OCI-LY1 (cell line): ENCODE measurements around the gene BABAM1.
A peak's percentile ranks its signal among the peaks of the same experiment; 100 is the strongest.

ENCODE experiments used
- H2AFZ ChIP-seq: fragments of 200-600 bp; sonication (generic), shearing (Covaris generic); 2 replicates; pipeline ENCODE4 v1.6.0; 2014; ENCODE audit warnings: antibody characterized with exemption, mild to moderate bottlenecking, low read length
- H3F3A ChIP-seq: fragments of 200-600 bp; sonication (generic), shearing (Covaris generic); 2 replicates; pipeline ENCODE4 v1.6.0; 2014; ENCODE audit warnings: mild to moderate bottlenecking, antibody characterized with exemption, low read length, moderate library complexity; ENCODE audit not compliant: insufficient read depth
- H3K27ac ChIP-seq: fragments of 200-600 bp; sonication (generic); 2 replicates; pipeline ENCODE4 v1.5.1; 2014; ENCODE audit warnings: low read length, mixed run types, mild to moderate bottlenecking, low read depth; ENCODE audit not compliant: poor library complexity, severe bottlenecking
- H3K27me3 ChIP-seq: fragments of 200-600 bp; sonication (generic); 2 replicates; pipeline ENCODE4 v1.6.0; 2014; ENCODE audit warnings: antibody characterized with exemption, mild to moderate bottlenecking, low read length, moderate library complexity; ENCODE audit not compliant: insufficient read depth
- H3K36me3 ChIP-seq: fragments of 200-600 bp; sonication (generic); 2 replicates; pipeline ENCODE4 v1.6.1; 2014; ENCODE audit warnings: mild to moderate bottlenecking, antibody characterized with exemption, low read length, moderate library complexity, mixed read lengths; ENCODE audit not compliant: insufficient read depth
- H3K4me1 ChIP-seq: fragments of 200-600 bp; sonication (generic); 2 replicates; pipeline ENCODE4 v1.5.1; 2014; ENCODE audit warnings: mild to moderate bottlenecking, low read length, moderate library complexity; ENCODE audit not compliant: insufficient read depth, severe bottlenecking
- H3K4me2 ChIP-seq: fragments of 200-600 bp; sonication (generic), shearing (Covaris generic); 2 replicates; pipeline ENCODE4 v1.6.1; 2014; ENCODE audit warnings: low read length
- H3K4me3 ChIP-seq: fragments of 200-600 bp; sonication (generic); 2 replicates; pipeline ENCODE4 v1.5.1; 2014; ENCODE audit warnings: low read length, low read depth, mild to moderate bottlenecking, mixed read lengths; ENCODE audit not compliant: poor library complexity, severe bottlenecking
- H3K79me2 ChIP-seq: fragments of 200-600 bp; shearing (Covaris generic); 2 replicates; pipeline ENCODE4 v1.6.1; 2016; ENCODE audit warnings: mixed run types, low read length, mixed read lengths; ENCODE audit not compliant: insufficient read depth
- H3K9ac ChIP-seq: fragments of 200-600 bp; sonication (generic), shearing (Covaris generic); 2 replicates; pipeline ENCODE4 v1.6.1; 2014; ENCODE audit warnings: mild to moderate bottlenecking, low read length, mixed read lengths
- H3K9me2 ChIP-seq: fragments of 200-600 bp; sonication (generic), shearing (Covaris generic); 2 replicates; pipeline ENCODE4 v1.6.1; 2014; ENCODE audit warnings: low read depth, mild to moderate bottlenecking, low read length, mixed read lengths
- H3K9me3 ChIP-seq: fragments of 200-600 bp; shearing (Covaris generic); 2 replicates; pipeline ENCODE4 v1.6.1; 2014; ENCODE audit warnings: low read length, mixed read lengths
- H4K20me1 ChIP-seq: fragments of 200-600 bp; sonication (generic), shearing (Covaris generic); 2 replicates; pipeline ENCODE4 v1.6.0; 2016; ENCODE audit warnings: mild to moderate bottlenecking, low read length; ENCODE audit not compliant: insufficient read depth
- CTCF ChIP-seq: fragments of 200-600 bp; sonication (generic), shearing (Covaris generic); IDR thresholded peaks from 2 replicates; pipeline ENCODE4 v1.5.1; 2017; ENCODE audit warnings: mild to moderate bottlenecking, antibody characterized with exemption, low read length, moderate library complexity, mixed read lengths
- EZH2 ChIP-seq: fragments of 200-600 bp; sonication (generic), shearing (Covaris generic); IDR thresholded peaks from 2 replicates; pipeline ENCODE4 v1.8.0; 2017; ENCODE audit warnings: borderline replicate concordance, mixed run types, mild to moderate bottlenecking, antibody characterized with exemption, low read length, moderate library complexity, mixed read lengths

Gene BABAM1

DNA sequence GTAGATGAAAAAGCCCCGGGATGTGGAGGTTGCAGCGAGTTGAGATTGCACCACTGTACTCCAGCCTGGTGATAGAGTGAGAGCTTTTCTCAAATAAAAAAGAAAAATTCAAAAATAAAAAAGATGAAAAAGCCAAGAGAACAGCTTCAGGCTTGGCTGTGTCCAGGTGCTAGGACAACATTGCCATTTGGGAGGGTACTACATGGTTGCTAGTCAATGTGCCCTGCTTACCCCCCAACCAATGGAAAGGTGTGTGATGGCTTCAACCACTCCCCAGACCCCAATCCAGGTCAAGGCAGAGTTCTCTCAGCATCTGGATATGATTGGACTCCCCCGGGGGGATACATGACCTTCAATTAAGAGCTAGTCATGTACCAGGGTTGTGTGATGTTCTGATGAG, 12.2 kb downstream of the BABAM1 start:
- no peak overlapping the region for H3K4me3 ChIP-seq
- H3K79me2 ChIP-seq = no peaks in the 10 kb centered on the region
- H3K27ac ChIP-seq = peak overlapping the region; percentile 14
- H2AFZ ChIP-seq = no peak overlapping the region
- no peaks in the 10 kb centered on the region for H4K20me1 ChIP-seq
- H3K27me3 ChIP-seq = no peaks in the 10 kb centered on the region
- no peaks in the 10 kb centered on the region for H3K9me3 ChIP-seq
- TF ChIP-seq EZH2 = no peak
- TF ChIP-seq CTCF = no peak
- peaks cover 16% of the 10 kb centered on the region for H3K4me1 ChIP-seq
- H3F3A ChIP-seq = peaks cover 5% of the 10 kb centered on the region; the same call in 1 of the 2 replicates
- H3K9me2 ChIP-seq = no peaks in the 10 kb centered on the region
- H3K4me2 ChIP-seq = no peak overlapping the region
- H3K36me3 ChIP-seq = peaks cover 50% of the 10 kb centered on the region
- no peak overlapping the region for H3K9ac ChIP-seq

DNA sequence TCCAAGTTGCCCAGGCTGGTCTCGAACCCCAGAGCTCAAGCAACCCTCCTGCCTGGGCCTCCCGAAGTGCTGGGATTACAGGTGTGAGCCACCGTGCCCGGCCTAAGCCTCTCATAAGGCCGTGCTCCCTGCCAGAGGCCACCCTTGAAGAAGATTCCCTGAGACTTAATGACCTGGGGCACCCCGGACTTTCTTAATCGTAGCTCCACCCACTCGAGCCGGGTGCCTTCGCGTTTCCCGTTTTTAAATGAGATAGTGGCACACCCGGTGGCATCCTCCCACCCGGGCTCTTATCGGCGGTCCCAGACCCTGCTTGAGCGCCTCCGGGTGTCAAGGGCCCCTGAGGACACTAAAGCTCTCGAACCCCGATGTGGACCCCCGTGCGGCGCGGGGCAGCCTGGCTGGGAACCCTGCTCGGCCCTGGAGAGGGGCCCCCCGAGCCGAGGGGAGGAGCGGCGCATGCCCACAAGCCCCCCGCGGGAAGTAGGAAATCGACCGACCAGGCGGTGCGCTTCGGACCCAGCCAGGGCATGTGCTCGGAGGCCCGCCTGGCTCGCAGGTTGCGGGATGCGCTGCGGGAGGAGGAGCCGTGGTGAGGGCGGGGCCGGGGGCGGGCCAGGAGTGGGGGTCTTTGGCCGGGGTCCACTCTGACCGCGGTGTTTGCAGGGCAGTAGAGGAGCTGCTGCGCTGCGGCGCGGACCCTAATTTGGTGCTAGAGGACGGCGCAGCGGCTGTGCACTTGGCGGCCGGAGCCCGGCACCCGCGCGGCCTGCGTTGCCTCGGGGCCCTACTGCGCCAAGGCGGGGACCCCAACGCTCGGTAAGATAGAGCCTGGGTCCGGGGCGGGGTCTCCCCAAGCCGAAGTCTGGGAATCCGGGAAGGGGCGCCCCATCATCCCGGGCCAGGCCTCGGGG, 14.4 kb downstream of the BABAM1 start, which contains the start of gene ANKLE1:
Gene ANKLE1 (plus strand): TSS at position 511 of the 914 bp plus-strand sequence. CDS start 20 bp downstream, at position 531.
- H3F3A ChIP-seq = peaks cover 5% of the 10 kb centered on the region; the same call in 1 of the 2 replicates
- peaks cover 16% of the 10 kb centered on the region for H3K4me1 ChIP-seq
- peak within 1 kb of the TSS; percentile 77 for H3K4me2 ChIP-seq
- no peaks in the 10 kb centered on the region for H4K20me1 ChIP-seq
- H3K27me3 ChIP-seq = no peaks in the 10 kb centered on the region
- TF ChIP-seq EZH2 (no peak), CTCF (no peak)
- no peaks in the 10 kb centered on the region for H3K9me3 ChIP-seq
- peak within 1 kb of the TSS; percentile 75 for H3K4me3 ChIP-seq
- H3K9ac ChIP-seq = peak within 1 kb of the TSS; percentile 85
- peaks cover 54% of the 10 kb centered on the region for H3K36me3 ChIP-seq
- H3K27ac ChIP-seq = peak within 1 kb of the TSS; percentile 79
- H3K9me2 ChIP-seq = no peaks in the 10 kb centered on the region
- no peaks in the 10 kb centered on the region for H3K79me2 ChIP-seq
- no peak within 1 kb of the TSS for H2AFZ ChIP-seq

DNA sequence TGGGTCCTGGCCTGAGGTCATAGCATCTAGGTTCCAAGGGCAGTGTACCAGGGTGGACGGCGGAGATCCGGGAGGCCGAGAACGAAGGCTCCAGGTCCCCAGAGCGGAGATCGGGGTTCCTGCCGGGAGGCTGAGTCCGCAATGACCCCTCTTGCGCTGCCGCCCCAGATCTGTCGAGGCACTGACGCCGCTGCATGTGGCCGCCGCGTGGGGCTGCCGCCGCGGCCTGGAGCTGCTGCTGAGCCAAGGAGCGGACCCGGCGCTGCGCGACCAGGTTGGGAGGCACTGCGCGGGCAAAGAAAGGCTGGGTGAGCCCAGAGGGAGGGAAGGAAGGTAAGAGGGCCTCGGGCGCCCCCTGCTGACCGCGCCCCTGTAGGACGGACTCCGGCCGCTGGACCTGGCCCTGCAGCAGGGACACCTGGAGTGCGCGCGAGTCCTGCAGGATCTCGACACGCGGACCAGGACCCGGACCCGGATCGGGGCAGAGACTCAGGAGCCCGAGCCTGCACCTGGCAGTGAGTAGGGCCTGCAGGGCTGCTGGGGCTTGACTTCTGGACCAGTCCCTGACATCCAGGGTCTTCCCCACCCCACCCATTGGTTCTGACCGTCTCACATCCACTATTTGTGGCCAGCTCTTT, 15.4 kb downstream of the BABAM1 start:
- peak overlapping the region; percentile 77 for H3K4me2 ChIP-seq
- H2AFZ ChIP-seq = no peak overlapping the region
- no peaks in the 10 kb centered on the region for H3K27me3 ChIP-seq
- H3K9me2 ChIP-seq = no peaks in the 10 kb centered on the region
- TF ChIP-seq CTCF = peak; percentile 81
- TF ChIP-seq EZH2 = no peak
- peak overlapping the region; percentile 75 for H3K4me3 ChIP-seq
- no peaks in the 10 kb centered on the region for H3K79me2 ChIP-seq
- H3K9me3 ChIP-seq = no peaks in the 10 kb centered on the region
- H3K9ac ChIP-seq = peak overlapping the region; percentile 85
- H3F3A ChIP-seq = peaks cover 5% of the 10 kb centered on the region; the same call in 1 of the 2 replicates
- H3K36me3 ChIP-seq = peaks cover 50% of the 10 kb centered on the region
- H3K4me1 ChIP-seq = peaks cover 16% of the 10 kb centered on the region
- H3K27ac ChIP-seq = peak overlapping the region; percentile 59
- H4K20me1 ChIP-seq = no peaks in the 10 kb centered on the region
